ENCODE measurements around the gene KIF16B.
"Not testable (repeated sequence)": the region's sequence is repeated elsewhere in the genome, so short reads cannot be mapped to it uniquely, and the experiment has no call there.

KIF16B gene, protein sequence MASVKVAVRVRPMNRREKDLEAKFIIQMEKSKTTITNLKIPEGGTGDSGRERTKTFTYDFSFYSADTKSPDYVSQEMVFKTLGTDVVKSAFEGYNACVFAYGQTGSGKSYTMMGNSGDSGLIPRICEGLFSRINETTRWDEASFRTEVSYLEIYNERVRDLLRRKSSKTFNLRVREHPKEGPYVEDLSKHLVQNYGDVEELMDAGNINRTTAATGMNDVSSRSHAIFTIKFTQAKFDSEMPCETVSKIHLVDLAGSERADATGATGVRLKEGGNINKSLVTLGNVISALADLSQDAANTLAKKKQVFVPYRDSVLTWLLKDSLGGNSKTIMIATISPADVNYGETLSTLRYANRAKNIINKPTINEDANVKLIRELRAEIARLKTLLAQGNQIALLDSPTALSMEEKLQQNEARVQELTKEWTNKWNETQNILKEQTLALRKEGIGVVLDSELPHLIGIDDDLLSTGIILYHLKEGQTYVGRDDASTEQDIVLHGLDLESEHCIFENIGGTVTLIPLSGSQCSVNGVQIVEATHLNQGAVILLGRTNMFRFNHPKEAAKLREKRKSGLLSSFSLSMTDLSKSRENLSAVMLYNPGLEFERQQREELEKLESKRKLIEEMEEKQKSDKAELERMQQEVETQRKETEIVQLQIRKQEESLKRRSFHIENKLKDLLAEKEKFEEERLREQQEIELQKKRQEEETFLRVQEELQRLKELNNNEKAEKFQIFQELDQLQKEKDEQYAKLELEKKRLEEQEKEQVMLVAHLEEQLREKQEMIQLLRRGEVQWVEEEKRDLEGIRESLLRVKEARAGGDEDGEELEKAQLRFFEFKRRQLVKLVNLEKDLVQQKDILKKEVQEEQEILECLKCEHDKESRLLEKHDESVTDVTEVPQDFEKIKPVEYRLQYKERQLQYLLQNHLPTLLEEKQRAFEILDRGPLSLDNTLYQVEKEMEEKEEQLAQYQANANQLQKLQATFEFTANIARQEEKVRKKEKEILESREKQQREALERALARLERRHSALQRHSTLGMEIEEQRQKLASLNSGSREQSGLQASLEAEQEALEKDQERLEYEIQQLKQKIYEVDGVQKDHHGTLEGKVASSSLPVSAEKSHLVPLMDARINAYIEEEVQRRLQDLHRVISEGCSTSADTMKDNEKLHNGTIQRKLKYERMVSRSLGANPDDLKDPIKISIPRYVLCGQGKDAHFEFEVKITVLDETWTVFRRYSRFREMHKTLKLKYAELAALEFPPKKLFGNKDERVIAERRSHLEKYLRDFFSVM (N-terminal part only)
- total RNA-seq = 21.0 to 38.4 reads per million in 2 experiments

- DNase-seq (ENCODE audit: low read depth) = peak; percentile 72
Measured at GRCh38 chr20:16573001-16573965, at the start of gene KIF16B. KIF16B (minus strand) TSS chr20:16573448; CDS start chr20:16573275, 173 bp downstream.

- no peak for DNase-seq (ENCODE audit: low read depth)
Measured at GRCh38 chr20:16622501-16622900, 49.3 kb upstream of the KIF16B start.

DNA sequence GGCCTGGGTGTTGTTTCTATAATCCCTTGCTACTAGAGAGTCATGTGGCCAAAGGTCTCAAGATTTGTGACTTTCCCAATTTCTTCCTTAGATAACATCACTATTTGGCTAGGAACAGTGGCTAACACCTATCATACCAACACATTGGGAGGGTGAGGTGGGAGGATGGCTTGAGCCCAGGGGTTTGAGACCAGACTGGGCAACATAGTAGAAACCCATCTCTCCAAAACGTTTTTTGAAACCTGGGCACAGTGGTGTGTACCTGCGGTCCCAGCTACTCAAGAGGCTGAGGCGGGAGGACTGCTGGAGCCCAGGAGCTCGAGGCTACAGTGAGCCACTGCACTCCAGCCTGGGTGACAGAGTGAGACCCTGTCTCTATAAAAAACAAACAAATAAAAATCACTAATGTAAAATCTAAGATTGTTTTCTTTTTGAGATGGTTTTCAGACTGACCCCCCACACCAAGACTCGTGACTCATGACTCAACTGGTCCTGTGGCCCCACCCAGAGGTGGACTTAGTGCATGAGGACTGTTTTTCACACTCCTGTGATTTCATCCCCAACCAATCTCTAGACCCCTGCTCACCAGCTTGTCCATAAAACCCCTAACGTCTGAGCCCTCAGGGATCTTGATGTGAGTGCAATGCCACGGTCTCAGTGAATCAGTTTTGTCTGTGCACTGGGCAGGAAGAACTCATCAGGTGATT lies 48.3 kb upstream of the KIF16B start:
- DNase-seq (ENCODE audit: low read depth) = no peak

DNA sequence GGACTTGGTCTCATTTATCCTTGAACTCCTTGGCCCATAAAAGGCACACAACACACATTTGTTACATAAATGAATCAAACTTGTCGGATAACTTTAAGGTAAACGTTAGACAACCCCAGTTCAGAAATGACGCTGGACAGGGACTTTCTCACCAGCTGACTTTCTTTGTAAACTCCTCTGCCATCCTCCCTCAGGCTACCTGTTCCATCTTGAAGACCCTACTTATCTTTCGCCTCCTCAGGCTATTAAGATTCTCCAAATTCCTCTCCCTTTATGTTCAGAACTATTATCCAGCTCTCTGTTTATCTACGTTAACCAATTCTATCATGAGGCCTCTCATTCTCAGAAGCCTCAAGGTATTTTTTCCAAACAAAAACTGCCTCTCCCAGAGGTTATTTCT lies 47.7 kb upstream of the KIF16B start:
- DNase-seq (ENCODE audit: low read depth) = no peak

- no peak for DNase-seq (ENCODE audit: low read depth)
Measured at GRCh38 chr20:16619953-16620352, 46.7 kb upstream of the KIF16B start.

DNA sequence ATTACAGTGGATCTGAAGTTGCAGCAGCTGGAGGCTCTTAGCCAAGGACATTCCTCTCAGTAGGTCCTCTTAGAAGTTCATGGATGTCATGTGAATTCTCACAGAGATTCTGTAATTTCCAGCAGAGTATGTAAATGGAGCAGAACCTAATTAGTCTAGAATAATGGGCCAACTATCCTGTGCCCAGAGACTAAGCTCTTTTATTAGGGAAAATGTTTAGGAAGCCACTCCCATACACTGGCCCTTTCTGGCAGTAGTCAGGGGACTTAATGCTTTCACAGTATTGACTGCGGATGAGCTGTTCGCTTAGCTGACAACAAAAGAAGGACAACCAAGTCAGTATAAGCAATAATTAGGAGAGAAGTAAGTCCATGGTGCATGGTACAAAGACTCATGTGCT lies 43.8 kb upstream of the KIF16B start:
- no peak for DNase-seq (ENCODE audit: low read depth)

GRCh38 chr20:16616317-16616716 lies 43.1 kb upstream of the KIF16B start:
- no peak for DNase-seq (ENCODE audit: low read depth)

- no peak for DNase-seq (ENCODE audit: low read depth)
Measured at GRCh38 chr20:16615199-16615598, 42.0 kb upstream of the KIF16B start.

DNA sequence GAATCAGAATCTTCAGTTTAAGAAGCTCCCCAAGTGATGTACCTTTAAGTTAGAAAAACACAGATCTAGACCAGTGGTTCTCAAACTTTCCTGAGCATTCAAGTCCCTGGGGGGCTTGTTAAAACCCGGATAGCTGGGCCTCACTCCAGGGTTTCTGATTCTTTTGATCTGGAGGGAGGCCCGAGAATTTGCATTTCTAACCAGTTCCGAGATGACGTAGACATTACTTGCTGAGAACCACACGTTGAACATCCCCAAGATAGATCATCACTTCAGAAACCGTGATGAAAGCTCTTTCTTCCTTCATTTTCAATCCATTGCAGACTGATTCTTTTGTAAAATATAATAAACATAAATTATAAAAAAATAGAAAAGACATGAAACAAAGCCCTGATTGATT lies 40.7 kb upstream of the KIF16B start:
- DNase-seq (ENCODE audit: low read depth) = no peak

GRCh38 chr20:16612706-16613105 lies 39.5 kb upstream of the KIF16B start:
- no peak for DNase-seq (ENCODE audit: low read depth)

- no peak for DNase-seq (ENCODE audit: low read depth)
Measured at GRCh38 chr20:16611817-16612216, 38.6 kb upstream of the KIF16B start.

DNA sequence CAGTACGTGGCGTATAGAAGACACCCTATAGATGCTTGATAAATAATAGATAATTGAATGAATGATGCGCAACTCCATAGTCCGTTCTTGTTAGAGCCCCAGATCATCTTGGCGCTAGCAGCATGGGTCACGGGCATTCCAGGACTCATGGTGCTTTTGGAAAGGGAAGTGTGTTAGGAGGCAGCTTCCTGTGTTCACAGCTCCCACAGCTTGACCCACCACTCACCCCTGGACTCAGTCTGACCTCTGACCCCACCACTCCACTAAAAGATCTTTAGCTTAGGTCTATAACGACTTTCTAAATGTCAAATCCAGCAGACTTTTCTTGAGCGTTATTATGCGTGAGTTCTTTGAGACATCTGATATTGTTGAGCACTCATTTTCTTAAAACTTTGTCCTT lies 35.8 kb upstream of the KIF16B start:
- no peak for DNase-seq (ENCODE audit: low read depth)

- DNase-seq (ENCODE audit: low read depth) = no peak
Measured at GRCh38 chr20:16608277-16608650, 35.0 kb upstream of the KIF16B start.

- DNase-seq (ENCODE audit: low read depth) = no peak
Measured at GRCh38 chr20:16607364-16608276, 34.4 kb upstream of the KIF16B start.

GRCh38 chr20:16606468-16607070 lies 33.3 kb upstream of the KIF16B start:
- DNase-seq (ENCODE audit: low read depth) = no peak

DNA sequence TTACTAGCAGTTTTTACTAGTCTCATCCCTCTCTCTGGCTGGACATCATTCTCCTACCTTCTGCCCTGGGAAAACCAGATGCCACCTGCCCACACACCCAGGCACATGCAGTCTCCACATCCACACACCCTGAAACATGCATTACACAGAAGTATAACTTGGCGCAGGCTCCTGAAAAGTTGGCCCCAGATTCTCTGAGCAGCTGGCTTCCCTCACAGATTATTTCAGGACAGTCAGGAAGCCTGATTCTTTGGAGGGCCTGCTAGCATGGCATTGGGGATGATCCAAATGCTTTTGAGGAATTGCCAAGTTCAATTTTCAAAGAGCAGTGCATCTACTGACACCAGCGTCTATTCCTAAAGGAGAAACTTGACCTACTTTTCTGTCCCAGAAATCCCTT lies 27.8 kb upstream of the KIF16B start:
- no peak for DNase-seq (ENCODE audit: low read depth)

DNA sequence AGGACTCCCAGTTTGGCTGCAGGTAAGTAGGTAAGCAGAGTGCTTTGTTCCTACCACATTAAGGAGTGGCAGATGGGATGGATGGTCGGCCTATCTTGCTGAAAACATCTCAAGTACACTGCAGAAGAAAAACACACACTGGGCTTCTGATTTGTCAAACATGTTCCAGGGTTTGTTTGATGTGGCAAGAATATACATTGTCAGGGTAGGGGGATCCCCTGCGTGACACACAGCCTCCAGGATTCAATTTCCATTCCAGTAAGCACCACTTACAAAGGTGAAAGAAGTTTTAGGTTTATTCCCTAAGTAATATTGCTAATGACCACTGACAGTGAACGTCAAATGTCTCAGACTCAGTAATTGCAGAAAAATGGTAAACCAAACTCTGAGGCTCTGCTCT lies 26.0 kb upstream of the KIF16B start:
- no peak for DNase-seq (ENCODE audit: low read depth)

GRCh38 chr20:16596991-16597390 lies 23.7 kb upstream of the KIF16B start:
- no peak for DNase-seq (ENCODE audit: low read depth)

DNA sequence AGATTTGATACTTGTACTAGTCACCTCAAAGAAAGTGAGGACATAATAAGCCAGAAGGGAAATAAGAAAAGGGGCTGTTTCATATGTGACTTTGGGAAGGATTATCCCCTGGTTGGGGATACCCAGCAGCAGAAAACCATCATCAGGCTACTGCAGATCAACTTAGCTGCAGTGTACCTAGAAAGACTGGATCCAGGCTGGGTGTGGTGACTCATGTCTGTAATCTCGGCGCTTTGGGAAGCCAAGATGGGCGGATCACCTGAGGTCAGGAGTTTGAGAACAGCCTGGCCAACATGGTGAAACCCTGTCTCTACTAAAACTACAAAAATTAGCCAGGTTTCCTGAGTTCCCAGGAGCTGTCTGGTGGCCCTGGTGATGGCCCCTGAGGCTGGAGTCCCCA lies 23.2 kb upstream of the KIF16B start:
- DNase-seq (ENCODE audit: low read depth) = not testable (repeated sequence)

Data from T follicular helper cell (primary cell).